KMS-11 (cell line): ENCODE measurements around the gene IVD.

Experiments used
- H2AFZ ChIP-seq: fragments of 200-600 bp; sonication (generic); 2 replicates; pipeline ENCODE4 v1.6.1; 2016; ENCODE audit warnings: antibody characterized with exemption, mixed run types, low read depth
- H3K27ac ChIP-seq: fragments of 200-600 bp; sonication (generic); 2 replicates; pipeline ENCODE4 v1.6.1; 2016; ENCODE audit warnings: mild to moderate bottlenecking, mixed run types
- H3K27me3 ChIP-seq: fragments of 200-600 bp; sonication (generic); 2 replicates; pipeline ENCODE4 v1.6.1; 2017; ENCODE audit warnings: mild to moderate bottlenecking, low read depth, mixed run types, moderate library complexity; ENCODE audit not compliant: insufficient read depth
- H3K36me3 ChIP-seq: fragments of 200-600 bp; sonication (generic); 2 replicates; pipeline ENCODE4 v1.6.1; 2017; ENCODE audit warnings: mild to moderate bottlenecking, mixed run types; ENCODE audit not compliant: insufficient read depth
- H3K4me1 ChIP-seq: fragments of 200-600 bp; sonication (generic); 2 replicates; pipeline ENCODE4 v1.6.1; 2016; ENCODE audit warnings: mild to moderate bottlenecking, low read depth, mixed run types; ENCODE audit not compliant: poor library complexity, severe bottlenecking
- H3K4me2 ChIP-seq: fragments of 200-600 bp; sonication (generic); 2 replicates; pipeline ENCODE4 v1.7.0; 2016; ENCODE audit warnings: mild to moderate bottlenecking, mixed run types
- H3K4me3 ChIP-seq: fragments of 200-600 bp; sonication (generic); IDR thresholded peaks from 2 replicates; pipeline ENCODE4 v1.6.1; 2017; ENCODE audit warnings: low read depth, low read length, mixed read lengths; ENCODE audit not compliant: insufficient read depth
- H3K79me2 ChIP-seq: fragments of 200-600 bp; sonication (generic); 2 replicates; pipeline ENCODE4 v1.6.1; 2016; ENCODE audit warnings: low read depth, mixed run types; ENCODE audit not compliant: insufficient read depth
- H3K9ac ChIP-seq: fragments of 200-600 bp; sonication (generic); 2 replicates; pipeline ENCODE4 v1.6.1; 2016; ENCODE audit warnings: mild to moderate bottlenecking, mixed run types
- H4K20me1 ChIP-seq: fragments of 200-600 bp; sonication (generic); 2 replicates; pipeline ENCODE4 v1.6.1; 2016; ENCODE audit warnings: mild to moderate bottlenecking, mixed run types; ENCODE audit not compliant: insufficient read depth
- CTCF ChIP-seq: fragments of 200-600 bp; sonication (generic); conservative IDR thresholded peaks from 2 replicates; pipeline ENCODE4 v1.6.1; 2017; ENCODE audit warnings: low read depth, mild to moderate bottlenecking, antibody characterized with exemption, low read length, moderate library complexity, mixed read lengths

Gene IVD

GRCh38 chr15:40425681-40426080 lies 20.1 kb downstream of the IVD start:
- Histone ChIP-seq H3K79me2 (no peaks in the 10 kb centered on the region), H3K9ac (no peak overlapping the region), H3K4me3 (no peak overlapping the region), H3K27ac (no peak overlapping the region), H3K36me3 (no peaks in the 10 kb centered on the region), H2AFZ (no peak overlapping the region), H3K4me2 (no peak overlapping the region), H3K4me1 (no peaks in the 10 kb centered on the region), H4K20me1 (no peaks in the 10 kb centered on the region), H3K27me3 (no peaks in the 10 kb centered on the region)
- no peak for TF ChIP-seq CTCF

GRCh38 chr15:40427188-40427587 lies 21.6 kb downstream of the IVD start:
- no peak overlapping the region for H3K9ac ChIP-seq

GRCh38 chr15:40428185-40428584 lies 22.6 kb downstream of the IVD start:
- Histone ChIP-seq H3K4me2 (no peak overlapping the region), H2AFZ (no peak overlapping the region), H3K27ac (no peak overlapping the region), H3K36me3 (no peaks in the 10 kb centered on the region), H4K20me1 (no peaks in the 10 kb centered on the region), H3K4me3 (no peak overlapping the region), H3K79me2 (no peaks in the 10 kb centered on the region), H3K27me3 (no peaks in the 10 kb centered on the region), H3K9ac (no peak overlapping the region), H3K4me1 (no peaks in the 10 kb centered on the region)
- no peak for TF ChIP-seq CTCF

More at GRCh38 chr15:40427188-40427587, 21.6 kb downstream of the IVD start:
- H3K27me3 ChIP-seq = no peaks in the 10 kb centered on the region
- H3K4me1 ChIP-seq = no peaks in the 10 kb centered on the region
- no peak overlapping the region for H3K4me2 ChIP-seq
- no peaks in the 10 kb centered on the region for H3K79me2 ChIP-seq
- no peak overlapping the region for H3K4me3 ChIP-seq
- no peak overlapping the region for H3K27ac ChIP-seq
- no peaks in the 10 kb centered on the region for H4K20me1 ChIP-seq
- H2AFZ ChIP-seq = no peak overlapping the region
- H3K36me3 ChIP-seq = no peaks in the 10 kb centered on the region
- TF ChIP-seq CTCF = no peak

- no peak for TF ChIP-seq CTCF
- no peak overlapping the region for H3K27ac ChIP-seq
- no peaks in the 10 kb centered on the region for H3K79me2 ChIP-seq
- H4K20me1 ChIP-seq = no peaks in the 10 kb centered on the region
- H3K9ac ChIP-seq = no peak overlapping the region
- no peaks in the 10 kb centered on the region for H3K36me3 ChIP-seq
- no peaks in the 10 kb centered on the region for H3K27me3 ChIP-seq
- H3K4me2 ChIP-seq = no peak overlapping the region
- no peak overlapping the region for H3K4me3 ChIP-seq
- no peaks in the 10 kb centered on the region for H3K4me1 ChIP-seq
- H2AFZ ChIP-seq = no peak overlapping the region
These were observed 23.6 kb downstream of the IVD start for GRCh38 chr15:40429068-40429710.
